ENCODE results near the gene PPIL4. TPM values are rescaled to one million over a fixed set of nuclear protein-coding genes. Genes with fewer than 3 reads are reported as not detected.
A peak's percentile ranks its signal among the peaks of the same experiment; 100 is the strongest.

Gene PPIL4
- total RNA-seq, 1 experiment from 2014 or later: 36.9 TPM

DNA sequence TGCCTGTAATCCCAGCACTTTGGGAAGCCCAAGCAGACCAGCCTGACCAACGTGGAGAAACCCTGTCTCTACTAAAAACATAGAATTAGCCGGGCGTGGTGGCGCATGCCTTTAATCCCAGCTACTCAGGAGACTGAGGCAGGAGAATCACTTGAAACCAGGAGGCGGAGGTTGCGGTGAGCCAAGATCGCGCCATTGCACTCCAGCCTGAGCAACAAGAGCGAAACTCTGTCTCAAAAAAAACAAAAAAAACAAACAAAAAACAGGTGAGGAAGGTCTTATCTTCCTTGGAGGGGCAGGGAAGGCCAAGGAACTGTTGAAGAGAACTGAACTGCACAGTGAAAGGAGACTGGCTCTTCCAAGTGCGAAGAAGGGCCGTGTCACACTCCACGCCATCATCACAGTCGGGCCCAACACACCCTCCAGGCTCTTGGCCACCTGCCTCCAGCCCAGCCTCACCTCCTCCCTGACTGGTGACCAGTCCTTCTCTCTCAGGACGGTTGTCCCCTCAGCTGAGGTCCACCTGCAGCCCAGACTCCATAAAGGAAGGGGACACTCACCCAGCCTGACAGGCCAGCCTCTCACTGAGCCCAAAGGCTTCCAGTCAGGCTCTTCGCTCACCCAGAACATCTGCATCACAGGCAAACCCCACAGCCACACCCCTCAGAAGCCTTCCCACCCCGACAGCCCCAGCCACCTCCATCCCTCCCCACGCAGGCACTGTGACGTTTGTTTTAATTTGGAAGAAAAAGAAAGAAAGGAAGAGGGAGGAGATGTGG is 65.2 kb downstream of the PPIL4 start:
- Histone ChIP-seq H3K4me2 (ENCODE audit: insufficient read depth, insufficient read length, low read length) (no peak overlapping the region), H3T11ph (ENCODE audit: low read length) (no peak overlapping the region), H4K5ac (ENCODE audit: insufficient read length, low read depth, low read length) (no peak overlapping the region), H3K23me2 (ENCODE audit: insufficient read length, low read depth, low read length, poor library complexity, severe bottlenecking) (no peaks in the 10 kb centered on the region), H3K4ac (ENCODE audit: low read depth, low read length) (no peak overlapping the region), H3K27me3 (ENCODE audit: insufficient read depth, low read length) (no peaks in the 10 kb centered on the region), H3K79me2 (ENCODE audit: insufficient read depth, low read length) (no peaks in the 10 kb centered on the region), H4K20me1 (ENCODE audit: control insufficient read depth, insufficient read depth, insufficient read length) (no peaks in the 10 kb centered on the region), H3K23ac (ENCODE audit: insufficient read length, low read depth, low read length) (no peak overlapping the region), H2BK15ac (ENCODE audit: low read depth, low read length) (no peak overlapping the region), H3K18ac (ENCODE audit: insufficient read length, low read depth, low read length) (no peak overlapping the region), H2AFZ (ENCODE audit: low read length) (no peak overlapping the region), H3K14ac (ENCODE audit: insufficient read depth, low read length) (no peak overlapping the region), H3K79me1 (ENCODE audit: insufficient read depth, low read depth, low read length, poor library complexity, severe bottlenecking) (no peaks in the 10 kb centered on the region), H3K9ac (ENCODE audit: extremely low read depth, insufficient read length, low read length) (no peak overlapping the region), H3K56ac (ENCODE audit: insufficient read length, low read depth, low read length) (no peak overlapping the region), H2BK12ac (ENCODE audit: insufficient read length, low read depth, low read length) (no peak overlapping the region), H2BK5ac (ENCODE audit: insufficient read length, low read length) (no peak overlapping the region), H4K91ac (ENCODE audit: insufficient read length, low read depth, low read length) (no peak overlapping the region), H2AK5ac (ENCODE audit: insufficient read length, low read length) (no peak overlapping the region), H3K27ac (ENCODE audit: insufficient read length, low read depth, low read length) (no peak overlapping the region), H2BK120ac (ENCODE audit: low read depth, low read length, poor library complexity, severe bottlenecking) (no peak overlapping the region), H2BK20ac (ENCODE audit: low read depth, low read length, poor library complexity, severe bottlenecking) (no peak overlapping the region), H3K9me3 (ENCODE audit: control insufficient read depth, low read depth, low read length) (no peaks in the 10 kb centered on the region), H3K4me1 (ENCODE audit: insufficient read depth, low read length) (no peaks in the 10 kb centered on the region), H4K8ac (replicated peaks; ENCODE audit: insufficient read length, low read depth, low read length) (no peak overlapping the region)
- TF ChIP-seq, protein P1, sequence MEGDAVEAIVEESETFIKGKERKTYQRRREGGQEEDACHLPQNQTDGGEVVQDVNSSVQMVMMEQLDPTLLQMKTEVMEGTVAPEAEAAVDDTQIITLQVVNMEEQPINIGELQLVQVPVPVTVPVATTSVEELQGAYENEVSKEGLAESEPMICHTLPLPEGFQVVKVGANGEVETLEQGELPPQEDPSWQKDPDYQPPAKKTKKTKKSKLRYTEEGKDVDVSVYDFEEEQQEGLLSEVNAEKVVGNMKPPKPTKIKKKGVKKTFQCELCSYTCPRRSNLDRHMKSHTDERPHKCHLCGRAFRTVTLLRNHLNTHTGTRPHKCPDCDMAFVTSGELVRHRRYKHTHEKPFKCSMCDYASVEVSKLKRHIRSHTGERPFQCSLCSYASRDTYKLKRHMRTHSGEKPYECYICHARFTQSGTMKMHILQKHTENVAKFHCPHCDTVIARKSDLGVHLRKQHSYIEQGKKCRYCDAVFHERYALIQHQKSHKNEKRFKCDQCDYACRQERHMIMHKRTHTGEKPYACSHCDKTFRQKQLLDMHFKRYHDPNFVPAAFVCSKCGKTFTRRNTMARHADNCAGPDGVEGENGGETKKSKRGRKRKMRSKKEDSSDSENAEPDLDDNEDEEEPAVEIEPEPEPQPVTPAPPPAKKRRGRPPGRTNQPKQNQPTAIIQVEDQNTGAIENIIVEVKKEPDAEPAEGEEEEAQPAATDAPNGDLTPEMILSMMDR (conservative IDR thresholded peaks at IDR 0.05): no peak
- peaks cover 12 to 16% of the 10 kb centered on the region in 2 experiments for H3K4me1 Mint-ChIP-seq
- H3K4me3 Mint-ChIP-seq: no peak overlapping the region
- H3K27ac Mint-ChIP-seq: 0 out of 7 replicates have a peak overlapping the region, but pooled peaks of 1 of the 3 experiments have one; percentile 23
- no CpG with 5 or more reads among the region's 18 CpGs for WGBS (ENCODE audit: extremely low coverage, insufficient read length, low lambda C conversion rate)
- H3K36me3 Mint-ChIP-seq (ENCODE audit: insufficient read depth in 1 of 3, low read depth in 3 of 3): no peaks in the 10 kb centered on the region
- no peak for DNase-seq
- H3K27me3 Mint-ChIP-seq (ENCODE audit: low read depth): no peaks in the 10 kb centered on the region
- H3K9me3 Mint-ChIP-seq: no peaks in the 10 kb centered on the region

All from H9 (cell line).